ENCODE data around the gene EDC4. TPM values are rescaled to one million over a fixed set of nuclear protein-coding genes. Genes with fewer than 3 reads are reported as not detected.

Gene EDC4
- total and polyA plus RNA-seq, 2 experiments from 2014 or later, result 46.3 to 59.0 TPM

DNA sequence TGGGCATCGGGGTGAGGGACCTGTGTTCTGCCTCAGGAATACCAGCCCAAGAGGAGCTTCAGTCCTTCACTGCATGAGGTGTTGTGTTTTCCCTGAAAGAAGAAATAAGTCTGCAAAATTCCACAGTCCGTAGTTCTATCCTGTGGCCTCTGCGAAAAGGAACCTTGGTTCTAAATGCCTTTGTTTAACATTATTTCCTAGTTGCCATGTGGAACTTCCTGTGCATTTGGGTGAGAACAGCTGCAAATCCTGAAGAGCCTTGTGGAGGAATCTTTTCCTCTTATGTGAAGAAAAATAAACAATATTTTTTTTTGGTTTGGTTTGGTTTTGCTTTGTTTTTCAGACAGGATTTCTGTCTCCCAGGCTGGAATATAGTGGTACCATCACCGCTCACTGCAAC lies 30.0 kb downstream of the EDC4 start:
- Histone ChIP-seq H3K9me3 (ENCODE audit: low read depth) (no peaks in the 10 kb centered on the region), H4K20me1 (ENCODE audit: insufficient read depth, poor library complexity, severe bottlenecking) (peaks cover 38% of the 10 kb centered on the region), H3K27ac (no peak overlapping the region), H3K4me2 (no peak overlapping the region), H3K36me3 (replicated peaks; ENCODE audit: insufficient read depth, low read depth) (no peaks in the 10 kb centered on the region), H3K27me3 (no peaks in the 10 kb centered on the region), H3K9me2 (replicated peaks; ENCODE audit: insufficient read depth) (no peaks in the 10 kb centered on the region), H3K4me3 (no peak overlapping the region), H3K4me1 (ENCODE audit: insufficient read depth) (no peaks in the 10 kb centered on the region), H3K79me2 (peaks cover 84% of the 10 kb centered on the region), H2AFZ (no peak overlapping the region)
- no peak for DNase-seq (ENCODE audit: low spot score)
- 96% methylated on average over 4 of the region's 4 CpGs for WGBS (ENCODE audit: low lambda C conversion rate, missing lambda C conversion rate)
- no peak for TF ChIP-seq EZH2phosphoT487 (IDR thresholded peaks at IDR 0.05; ENCODE audit: low read depth, severe bottlenecking, unreplicated experiment)
- TF ChIP-seq CTCF (IDR thresholded peaks at IDR 0.05; ENCODE audit: poor library complexity), result no peak
- no peak for TF ChIP-seq EZH2 (IDR thresholded peaks at IDR 0.05; ENCODE audit: borderline replicate concordance)

DNA sequence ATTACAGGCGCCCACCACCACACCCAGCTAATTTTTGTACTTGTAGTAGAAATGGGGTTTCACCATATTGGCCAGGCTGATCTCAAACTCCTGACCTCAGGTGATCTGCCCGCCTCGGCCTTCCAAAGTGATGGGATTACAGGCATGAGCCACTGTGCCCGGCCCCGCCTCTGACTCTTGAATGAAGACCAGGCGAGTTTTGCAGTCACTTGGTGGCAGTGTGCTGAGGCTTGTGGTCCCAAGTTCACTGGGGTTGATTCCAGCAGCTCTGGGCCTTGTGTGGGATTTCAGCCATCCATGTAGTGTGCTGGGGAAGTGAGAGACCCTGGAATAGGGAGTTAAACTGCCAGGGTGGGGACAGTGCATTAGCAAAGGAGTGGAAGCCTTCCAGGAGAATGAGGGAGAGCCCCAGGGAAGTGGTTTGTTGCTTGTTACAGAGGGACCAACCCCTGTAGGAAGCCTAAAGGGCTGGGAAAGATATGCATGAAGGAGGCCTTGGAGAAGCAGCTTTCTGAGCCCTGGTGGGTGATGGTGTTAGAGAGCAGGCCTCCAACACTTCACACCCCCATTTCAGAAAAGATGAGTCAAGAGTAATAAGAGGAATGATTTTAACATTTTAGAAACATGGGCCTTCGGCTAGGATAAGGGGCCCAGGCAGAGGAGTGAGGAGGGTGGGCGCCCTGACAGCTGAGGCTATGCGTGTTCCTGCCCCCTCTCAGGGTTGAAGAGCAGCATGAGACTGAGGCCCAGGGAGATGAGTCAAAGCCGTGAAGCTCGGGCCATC lies 34.7 kb downstream of the EDC4 start:
- H3K9me2 ChIP-seq (replicated peaks; ENCODE audit: insufficient read depth), result no peaks in the 10 kb centered on the region
- TF ChIP-seq EZH2phosphoT487 (IDR thresholded peaks at IDR 0.05; ENCODE audit: low read depth, severe bottlenecking, unreplicated experiment) (no peak), EZH2 (IDR thresholded peaks at IDR 0.05; ENCODE audit: borderline replicate concordance) (no peak), CTCF (IDR thresholded peaks at IDR 0.05; ENCODE audit: poor library complexity) (no peak)
- no peaks in the 10 kb centered on the region for H3K9me3 ChIP-seq (ENCODE audit: low read depth)
- no peak overlapping the region for H3K4me3 ChIP-seq
- H4K20me1 ChIP-seq (ENCODE audit: insufficient read depth, poor library complexity, severe bottlenecking), result peaks cover 3% of the 10 kb centered on the region
- 89% methylated on average over 11 of the region's 11 CpGs for WGBS (ENCODE audit: low lambda C conversion rate, missing lambda C conversion rate)
- no peaks in the 10 kb centered on the region for H3K4me1 ChIP-seq (ENCODE audit: insufficient read depth)
- H2AFZ ChIP-seq, result no peak overlapping the region
- H3K27me3 ChIP-seq, result no peaks in the 10 kb centered on the region
- DNase-seq (ENCODE audit: low spot score), result no peak
- H3K4me2 ChIP-seq, result no peak overlapping the region
- peaks cover 55% of the 10 kb centered on the region for H3K79me2 ChIP-seq
- H3K36me3 ChIP-seq (replicated peaks; ENCODE audit: insufficient read depth, low read depth), result no peaks in the 10 kb centered on the region
- no peak overlapping the region for H3K27ac ChIP-seq

GRCh38 chr16:67909056-67909742 lies 36.3 kb downstream of the EDC4 start:
- peaks cover 44% of the 10 kb centered on the region for H3K79me2 ChIP-seq
- H3K9me2 ChIP-seq (replicated peaks; ENCODE audit: insufficient read depth), result no peaks in the 10 kb centered on the region
- no peaks in the 10 kb centered on the region for H3K27me3 ChIP-seq
- no peaks in the 10 kb centered on the region for H3K9me3 ChIP-seq (ENCODE audit: low read depth)
- no peak overlapping the region for H2AFZ ChIP-seq
- no peak for TF ChIP-seq CTCF (IDR thresholded peaks at IDR 0.05; ENCODE audit: poor library complexity)
- TF ChIP-seq EZH2 (IDR thresholded peaks at IDR 0.05; ENCODE audit: borderline replicate concordance), result no peak
- H3K4me1 ChIP-seq (ENCODE audit: insufficient read depth), result no peaks in the 10 kb centered on the region
- peaks cover 3% of the 10 kb centered on the region for H4K20me1 ChIP-seq (ENCODE audit: insufficient read depth, poor library complexity, severe bottlenecking)
- no peak overlapping the region for H3K4me2 ChIP-seq
- no peak overlapping the region for H3K27ac ChIP-seq
- DNase-seq (ENCODE audit: low spot score), result no peak
- H3K36me3 ChIP-seq (replicated peaks; ENCODE audit: insufficient read depth, low read depth), result no peaks in the 10 kb centered on the region
- WGBS (ENCODE audit: low lambda C conversion rate, missing lambda C conversion rate), result 98% methylated on average over 31 of the region's 36 CpGs
- no peak overlapping the region for H3K4me3 ChIP-seq

Measured in hepatocyte (in vitro differentiated cells).